GM18502 (cell line): ENCODE results near the gene ZCWPW2.

ENCODE experiments used
- ATAC-seq: cut with Tn5 transposase; IDR thresholded peaks from one replicate; pipeline ENCODE4 v1.9.1; 2021; ENCODE audit warnings: mild to moderate bottlenecking; ENCODE audit not compliant: unreplicated experiment, poor library complexity

ZCWPW2 gene

GRCh38 chr3:28349469-28350000, 1.0 kb downstream of the ZCWPW2 start:
- ATAC-seq: no peak

- ATAC-seq: no peak
These were observed 27.9 kb downstream of the ZCWPW2 start for GRCh38 chr3:28376424-28376823.

GRCh38 chr3:28386049-28386448, 37.5 kb downstream of the ZCWPW2 start:
- ATAC-seq: no peak

- ATAC-seq: no peak
These were observed 40.5 kb downstream of the ZCWPW2 start for GRCh38 chr3:28388978-28389377.

GRCh38 chr3:28399206-28399605, 50.7 kb downstream of the ZCWPW2 start:
- no peak for ATAC-seq

GRCh38 chr3:28406241-28406640, 57.7 kb downstream of the ZCWPW2 start:
- no peak for ATAC-seq

GRCh38 chr3:28449398-28449797, 100.9 kb downstream of the ZCWPW2 start:
- ATAC-seq: no peak

GRCh38 chr3:28462866-28463265, 114.3 kb downstream of the ZCWPW2 start:
- ATAC-seq: no peak

GRCh38 chr3:28467414-28467813, 118.9 kb downstream of the ZCWPW2 start:
- no peak for ATAC-seq

- peak; percentile 82 for ATAC-seq
These were observed 127.7 kb downstream of the ZCWPW2 start for GRCh38 chr3:28476194-28476593.

- no peak for ATAC-seq
These were observed 128.2 kb downstream of the ZCWPW2 start for GRCh38 chr3:28476764-28477163.

- ATAC-seq: no peak
These were observed 136.6 kb downstream of the ZCWPW2 start for GRCh38 chr3:28485164-28485563.

- ATAC-seq: no peak
These were observed 146.8 kb downstream of the ZCWPW2 start for GRCh38 chr3:28495301-28495700.

- ATAC-seq: no peak
These were observed 153.9 kb downstream of the ZCWPW2 start for GRCh38 chr3:28502397-28502937.

- ATAC-seq: no peak
These were observed 156.5 kb downstream of the ZCWPW2 start for GRCh38 chr3:28504976-28505375.

GRCh38 chr3:28521663-28522062, 173.1 kb downstream of the ZCWPW2 start:
- no peak for ATAC-seq

- ATAC-seq: no peak
These were observed 193.8 kb downstream of the ZCWPW2 start for GRCh38 chr3:28542351-28542750.

- no peak for ATAC-seq
These were observed 195.7 kb downstream of the ZCWPW2 start for GRCh38 chr3:28544236-28544635.

GRCh38 chr3:28544831-28545230, 196.3 kb downstream of the ZCWPW2 start:
- no peak for ATAC-seq

- no peak for ATAC-seq
These were observed 199.2 kb downstream of the ZCWPW2 start for GRCh38 chr3:28547677-28548076.

GRCh38 chr3:28553175-28553574, 204.7 kb downstream of the ZCWPW2 start:
- ATAC-seq: no peak

GRCh38 chr3:28556195-28556594, 207.7 kb downstream of the ZCWPW2 start:
- no peak for ATAC-seq

- ATAC-seq: no peak
These were observed 215.7 kb downstream of the ZCWPW2 start for GRCh38 chr3:28564211-28564610.
